HG02678 (cell line): ENCODE data around the gene LMX1B.
"Not testable (repeated sequence)": the region's sequence is repeated elsewhere in the genome, so short reads cannot be mapped to it uniquely, and the experiment has no call there.

Source experiments
- ATAC-seq: cut with Tn5 transposase; IDR thresholded peaks from one replicate; pipeline ENCODE4 v1.9.1; 2021; ENCODE audit warnings: mild to moderate bottlenecking, moderate library complexity; ENCODE audit not compliant: unreplicated experiment

The LMX1B gene

GRCh38 chr9:126652140-126652582 lies 38.4 kb downstream of the LMX1B start:
- ATAC-seq, result no peak

DNA sequence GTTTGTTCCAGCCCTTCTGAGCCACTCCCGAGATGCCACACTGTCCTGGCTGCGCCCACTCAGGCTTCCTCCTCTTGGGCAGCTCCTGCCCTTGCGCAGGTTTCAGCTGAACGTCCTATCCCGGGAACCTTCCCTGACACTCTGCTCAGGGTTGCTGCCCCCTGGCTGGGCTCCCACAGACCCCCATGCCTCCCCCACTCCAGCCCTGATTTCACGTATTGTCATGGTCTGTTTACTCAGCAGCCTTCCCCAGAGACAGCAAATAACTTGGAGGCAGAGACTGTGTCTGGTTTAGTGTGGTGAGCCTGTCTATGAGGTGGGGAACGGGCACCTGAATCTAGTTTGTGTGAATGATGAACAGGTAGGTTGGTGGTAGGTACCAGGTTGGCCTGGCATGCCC lies 40.4 kb downstream of the LMX1B start:
- no peak for ATAC-seq

DNA sequence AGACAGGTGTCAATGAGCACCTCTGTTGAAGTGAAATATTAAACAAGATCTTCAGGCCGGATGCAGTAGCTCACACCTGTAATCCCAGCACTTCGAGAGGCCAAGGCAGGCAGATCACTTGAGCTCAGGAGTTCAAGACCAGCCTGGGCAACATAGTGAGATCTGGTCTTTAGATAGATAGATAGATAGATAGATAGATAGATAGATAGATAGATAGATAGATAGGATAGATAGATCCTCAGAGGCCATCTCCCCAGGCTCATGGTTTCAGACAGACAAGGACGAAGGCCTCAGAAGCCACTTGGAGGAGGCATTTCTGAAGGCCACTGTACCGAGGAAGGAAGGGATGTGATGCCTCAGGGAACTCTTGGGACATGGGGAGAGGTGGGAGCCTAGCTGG lies 42.5 kb downstream of the LMX1B start:
- ATAC-seq, result not testable (repeated sequence)

DNA sequence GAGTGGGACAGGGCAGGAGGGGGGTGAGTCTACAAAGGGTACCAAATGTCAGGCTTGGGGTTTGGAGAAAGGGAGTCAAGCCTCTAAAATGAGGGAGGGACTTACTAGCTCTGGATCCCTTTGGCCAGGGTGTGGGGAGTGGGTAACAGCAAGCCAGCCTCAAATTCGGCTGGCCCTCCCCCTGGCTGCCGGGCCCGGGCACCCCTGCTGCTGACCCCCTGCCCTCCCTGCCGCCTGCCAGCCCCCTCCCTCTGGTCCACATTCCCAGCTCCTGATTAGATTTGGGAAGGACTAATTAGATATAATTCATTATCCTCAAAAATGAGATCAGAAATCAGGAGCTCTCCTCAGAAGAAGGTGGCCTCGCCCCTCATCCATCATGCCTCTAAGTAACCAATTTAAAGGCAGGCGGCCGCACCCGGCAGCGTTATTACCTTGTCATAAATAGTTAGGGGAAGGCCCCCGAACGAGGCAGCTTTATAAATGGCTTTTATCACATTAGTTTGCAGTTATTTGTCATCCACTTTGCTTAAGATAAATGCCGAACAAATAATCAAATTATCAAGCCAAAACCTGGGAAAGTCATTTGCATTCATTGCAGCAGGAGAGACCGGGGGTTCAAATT lies 44.6 kb downstream of the LMX1B start:
- no peak for ATAC-seq

DNA sequence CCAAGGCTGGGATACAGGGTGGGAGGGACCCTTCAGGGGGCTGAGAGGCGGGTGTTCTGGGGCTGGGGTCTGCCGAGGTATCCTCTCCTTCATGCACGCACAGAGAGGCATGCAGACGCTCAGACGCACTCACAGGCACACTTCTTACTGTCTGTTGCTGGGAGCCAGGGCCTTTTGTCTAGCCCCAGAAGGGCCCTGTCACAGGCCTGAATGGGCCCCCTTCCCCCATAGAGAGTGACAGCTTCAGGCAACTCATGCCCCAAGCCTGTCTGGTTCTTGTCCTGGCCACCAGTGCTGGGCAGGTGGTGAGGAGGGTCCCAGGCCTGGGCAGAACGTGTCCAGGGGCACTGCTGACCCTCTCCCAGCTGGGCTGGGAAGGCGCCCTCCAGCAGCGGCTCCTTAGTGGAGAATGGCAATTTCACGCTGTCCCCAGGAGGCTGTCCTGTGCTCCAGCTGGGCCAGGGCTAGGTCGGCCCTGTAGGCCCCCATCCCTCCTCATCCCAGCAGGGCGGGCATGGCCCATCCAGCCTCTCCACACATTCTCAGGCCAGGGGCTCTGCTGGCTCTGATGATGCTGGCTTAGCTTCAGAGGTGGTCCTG lies 45.3 kb downstream of the LMX1B start:
- no peak for ATAC-seq

DNA sequence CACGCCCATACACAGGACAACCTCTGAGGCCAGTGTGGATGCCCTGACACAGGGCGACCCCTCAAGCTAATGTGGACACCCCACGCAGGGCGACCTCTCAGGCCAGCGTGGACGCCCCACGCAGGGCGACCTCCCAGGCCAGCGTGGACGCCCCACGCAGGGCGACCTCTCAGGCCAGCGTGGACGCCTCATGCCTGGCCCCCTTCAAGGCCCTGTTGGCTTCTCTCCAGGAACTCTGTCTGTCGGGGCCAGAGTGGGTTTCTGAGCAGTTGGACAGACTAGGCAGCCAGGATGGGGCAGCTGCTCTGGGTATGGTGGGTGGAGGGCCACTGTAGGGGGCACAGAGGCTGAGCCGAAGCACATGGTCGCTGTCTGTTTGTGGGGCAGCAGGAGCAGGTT lies 47.4 kb downstream of the LMX1B start:
- no peak for ATAC-seq

- ATAC-seq, result no peak
These were observed 48.0 kb downstream of the LMX1B start for GRCh38 chr9:126661521-126662251.

DNA sequence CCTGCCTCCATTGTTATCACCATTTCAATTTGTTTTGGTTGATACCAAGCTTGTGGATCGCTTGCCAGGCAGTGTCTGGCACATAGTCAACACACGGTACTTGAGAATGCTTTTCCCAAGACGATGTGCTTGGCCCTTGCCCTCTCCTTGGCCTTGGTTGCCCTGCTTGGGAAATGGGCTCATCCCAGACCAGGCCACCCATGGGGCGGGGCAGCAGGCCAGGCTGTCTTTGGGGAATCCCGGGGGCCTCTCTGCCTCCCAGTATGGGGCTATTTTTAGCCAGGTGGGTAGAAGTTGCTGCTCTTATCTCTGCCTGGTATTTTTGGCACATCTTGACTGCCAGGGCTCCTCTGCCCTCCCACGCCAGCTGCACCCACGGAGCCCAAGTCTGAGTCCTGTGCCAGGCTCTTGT lies 49.9 kb downstream of the LMX1B start:
- ATAC-seq, result no peak

DNA sequence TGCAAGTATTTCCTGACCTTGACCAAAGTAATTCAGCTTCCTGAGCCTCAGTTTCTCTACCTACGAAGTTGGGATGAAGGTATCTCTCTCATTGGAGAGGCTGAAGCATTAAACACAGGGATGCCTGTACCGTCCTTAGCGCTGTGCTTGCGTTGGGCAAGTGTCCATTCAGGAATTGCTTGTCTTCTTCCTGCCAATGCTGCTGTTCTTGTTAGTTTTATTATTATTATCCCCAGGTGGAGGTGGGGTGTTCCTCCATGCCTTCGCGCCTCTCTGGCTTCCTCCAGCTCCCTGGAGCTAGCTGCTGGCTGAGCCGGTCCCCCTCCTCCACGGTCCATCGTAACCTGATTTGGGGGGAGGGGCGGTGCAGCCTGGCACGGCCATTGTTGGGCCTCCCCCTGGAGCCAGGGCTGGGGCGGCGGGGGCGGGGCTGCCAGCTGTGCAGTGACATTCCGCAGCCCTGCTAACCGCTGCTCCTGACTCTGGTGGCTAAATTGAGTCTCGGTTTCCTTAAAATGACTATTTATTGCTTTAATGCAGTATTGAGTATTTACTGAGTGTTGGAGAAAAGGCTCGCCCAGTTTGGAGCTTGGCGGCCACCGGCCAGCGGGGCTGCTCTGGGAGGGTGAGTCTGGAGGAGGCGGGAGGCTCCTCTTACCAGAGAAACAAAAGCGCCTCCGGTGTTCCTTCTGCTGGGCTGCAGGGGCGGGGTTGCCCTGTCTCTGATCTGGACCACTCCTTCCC lies 51.3 kb downstream of the LMX1B start:
- no peak for ATAC-seq

- ATAC-seq, result no peak
These were observed 51.9 kb downstream of the LMX1B start for GRCh38 chr9:126665644-126666035.

DNA sequence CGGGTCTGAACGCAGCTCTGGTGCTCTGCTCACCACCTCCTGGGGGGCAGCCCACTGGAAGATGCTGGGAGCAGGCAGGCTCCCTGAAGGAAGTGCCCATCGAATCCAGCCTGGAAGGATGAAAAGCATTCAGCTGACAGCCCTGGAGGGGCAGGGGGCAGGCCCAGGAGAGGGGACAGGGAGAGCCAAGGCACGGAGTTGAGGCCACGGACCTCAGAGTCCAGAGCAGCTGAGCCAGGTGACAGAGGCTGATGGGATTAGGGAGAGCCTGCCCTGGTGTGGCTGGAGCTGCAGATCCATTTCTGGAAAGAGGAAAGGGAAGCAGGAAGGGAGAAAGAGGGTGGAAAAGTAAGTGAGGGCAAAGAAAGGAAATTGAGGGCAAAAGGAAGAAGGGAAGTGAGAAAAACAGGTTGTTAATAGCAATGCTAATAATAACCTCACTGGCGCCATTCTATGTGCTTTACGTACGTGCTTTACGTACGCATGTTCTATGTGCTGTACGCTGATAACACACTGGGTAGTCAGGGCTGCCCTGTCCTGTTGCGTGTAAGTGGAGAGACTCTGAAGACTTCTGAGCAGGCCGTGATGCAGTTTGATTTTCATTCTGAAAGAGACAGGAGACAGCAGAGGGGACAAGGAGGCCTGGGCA lies 52.6 kb downstream of the LMX1B start:
- ATAC-seq, result no peak

DNA sequence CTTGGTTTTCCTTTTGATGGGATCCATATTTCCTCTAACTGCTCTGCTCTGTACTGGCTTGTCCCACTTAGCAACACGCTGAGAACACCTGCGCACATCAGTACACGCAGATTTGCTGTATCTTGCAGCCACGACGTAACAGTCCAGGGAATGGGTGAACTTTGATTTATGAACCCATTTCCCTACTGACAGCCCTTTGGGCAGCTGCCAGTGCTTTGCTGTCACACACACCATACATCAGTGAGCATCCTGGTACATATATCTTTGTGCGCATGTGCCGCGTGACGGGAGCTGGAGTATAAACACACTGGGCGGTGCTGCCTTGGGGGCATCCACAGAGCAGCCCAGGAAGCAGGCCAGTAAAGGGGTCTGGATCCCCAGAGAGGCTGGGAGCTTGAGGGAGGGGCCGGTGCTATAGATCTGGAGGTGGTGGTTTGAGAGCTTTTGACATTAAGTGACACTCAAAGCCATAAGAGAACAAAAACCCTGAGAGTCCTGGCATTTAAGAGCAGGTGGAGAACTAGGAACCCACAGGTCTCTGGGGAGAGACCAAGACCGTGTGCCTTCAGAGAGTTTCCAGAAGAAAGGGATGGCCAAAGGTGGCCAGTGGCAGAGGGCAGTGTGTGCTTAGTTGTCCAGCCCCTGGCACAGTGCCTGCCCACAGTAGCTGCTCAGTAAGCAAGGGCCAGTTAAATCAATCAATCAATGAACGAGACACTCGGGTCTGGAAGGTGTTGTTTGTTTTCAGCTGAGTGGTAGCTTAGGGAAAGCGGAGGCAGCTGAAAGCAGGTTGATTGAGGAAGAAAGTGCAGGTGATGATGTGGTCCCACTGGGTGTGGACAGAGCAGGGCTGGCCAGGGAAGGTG lies 53.7 kb downstream of the LMX1B start:
- ATAC-seq, result no peak

DNA sequence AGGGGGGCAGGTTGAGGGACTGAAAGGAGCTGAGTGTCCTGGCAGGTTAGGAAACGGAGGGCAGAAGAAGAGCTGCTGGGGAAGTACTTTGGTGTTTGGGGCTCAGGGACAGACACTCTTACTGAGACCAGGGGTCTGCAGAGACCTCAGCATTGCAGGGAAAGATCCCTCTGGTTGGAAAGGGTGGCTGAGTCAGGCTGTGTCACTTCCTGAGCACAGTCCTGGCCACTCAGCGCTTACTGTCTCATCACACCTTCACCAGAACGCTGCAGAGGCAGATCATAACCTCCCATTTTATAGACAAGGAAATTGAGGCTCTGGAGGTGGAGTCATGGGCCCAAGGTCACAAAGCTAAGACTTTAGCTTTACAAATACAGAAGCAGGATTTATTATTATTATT lies 54.3 kb downstream of the LMX1B start:
- ATAC-seq, result no peak

DNA sequence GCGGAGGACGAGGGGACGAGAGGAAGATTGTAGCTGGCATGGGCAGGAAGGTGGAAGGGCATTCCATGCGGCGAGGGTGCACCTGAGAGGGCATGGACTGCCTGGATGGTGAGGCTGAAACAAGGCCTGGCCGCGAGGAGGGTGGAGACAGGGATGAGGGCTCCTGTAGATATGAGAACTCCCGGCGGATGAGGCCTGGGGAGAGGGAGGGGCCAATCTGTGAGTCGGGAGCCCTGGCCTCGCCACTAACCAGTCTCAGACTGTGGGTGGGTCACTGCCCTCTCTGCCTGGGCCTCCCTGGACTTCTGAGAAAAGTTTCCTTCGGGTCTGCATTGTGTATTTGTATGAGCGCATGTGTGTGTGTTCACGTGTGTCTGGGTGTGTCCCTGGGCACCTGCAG lies 55.4 kb downstream of the LMX1B start:
- no peak for ATAC-seq

- no peak for ATAC-seq
These were observed 56.5 kb downstream of the LMX1B start for GRCh38 chr9:126670270-126670669.

DNA sequence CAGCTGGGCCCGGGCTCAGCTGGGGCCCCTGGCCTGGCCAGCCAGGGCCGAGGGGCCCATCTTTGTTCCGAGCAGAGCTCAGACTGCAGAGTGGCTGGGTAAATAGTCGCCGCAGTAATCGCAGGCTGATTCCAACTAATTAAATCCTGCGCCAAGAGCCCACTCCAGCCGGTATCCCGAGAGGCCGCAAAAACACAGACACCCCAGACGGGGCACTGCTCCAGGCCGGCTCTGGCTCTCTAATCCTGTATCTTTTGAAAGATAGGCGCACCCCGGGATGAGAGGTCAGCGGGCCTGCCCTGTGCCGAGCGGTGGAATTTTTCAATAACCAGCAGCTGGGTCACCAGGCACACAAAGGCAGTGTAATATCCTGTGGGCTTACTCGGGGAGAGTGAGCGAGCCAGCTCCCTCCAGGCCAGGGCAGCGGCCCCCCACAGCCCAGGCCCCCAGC lies 57.7 kb downstream of the LMX1B start:
- no peak for ATAC-seq

GRCh38 chr9:126671983-126672382 lies 58.3 kb downstream of the LMX1B start:
- no peak for ATAC-seq

GRCh38 chr9:126672634-126673284 lies 59.0 kb downstream of the LMX1B start:
- ATAC-seq, result no peak

DNA sequence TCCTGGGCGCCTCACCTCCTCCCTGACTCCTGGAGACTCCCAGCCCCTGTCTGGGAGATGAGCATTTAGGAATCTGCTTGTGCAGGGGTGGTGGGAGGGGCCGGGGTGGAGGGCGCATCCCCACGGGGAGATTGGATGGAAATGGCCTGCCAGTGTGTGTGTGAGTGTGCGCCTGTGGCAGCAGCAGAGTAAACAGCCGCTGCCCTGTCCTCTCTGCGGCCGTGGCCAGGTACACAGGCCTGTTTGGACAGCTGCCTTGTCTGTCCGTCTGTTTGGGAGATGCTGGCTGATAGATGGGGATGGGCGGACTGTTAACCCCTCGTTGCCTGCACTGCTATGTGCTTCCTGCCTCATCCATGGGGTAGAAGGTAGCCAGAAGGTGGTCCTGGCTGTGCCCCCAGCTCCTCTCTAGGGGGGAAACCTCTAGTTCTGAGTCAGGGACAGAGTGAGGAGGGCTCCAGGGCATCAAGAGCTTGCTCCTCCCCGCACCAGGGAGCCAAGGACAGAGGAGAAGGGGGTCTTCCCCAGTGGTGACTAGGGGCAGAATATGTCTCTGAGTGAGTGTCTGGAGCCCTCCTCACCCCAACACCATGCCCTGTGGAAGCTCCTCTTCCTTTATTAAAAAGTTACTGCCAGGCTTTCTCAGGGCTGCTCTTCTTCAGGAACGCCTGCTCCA lies 60.1 kb downstream of the LMX1B start:
- no peak for ATAC-seq
